K562 (cell line): Measurements from ENCODE around the gene LYRM1. TPM values are rescaled to one million over a fixed set of nuclear protein-coding genes. Genes with fewer than 3 reads are reported as not detected.

ENCODE experiments used
- ARHGAP35 ChIP-seq: fragments of 450-650 bp; IDR thresholded peaks from 2 replicates; pipeline ENCODE4 v1.6.1; 2018; ENCODE audit not compliant: partially characterized antibody
- CBX2 ChIP-seq: fragments of 200-600 bp; sonication (generic); IDR thresholded peaks from one replicate; pipeline ENCODE4 v1.6.1; 2012; ENCODE audit warnings: mild to moderate bottlenecking, low read length, inconsistent platforms; ENCODE audit not compliant: insufficient read depth, poor library complexity, severe bottlenecking
- FOSL1 ChIP-seq: fragments of 200-800 bp; sonication (Bioruptor generic); conservative IDR thresholded peaks from 2 replicates; pipeline ENCODE4 v1.6.1; 2016; ENCODE audit warnings: missing genetic modification characterization, missing compliant biosample characterization
- HDAC1 ChIP-seq, 2 experiments: fragments of 450-650 bp; IDR thresholded peaks; 2 replicates each; pipeline ENCODE4 v1.6.1; 2016 to 2017; ENCODE audit warnings: inconsistent platforms in 1 of 2, mild to moderate bottlenecking in 1 of 2, moderate library complexity in 1 of 2
- HLTF ChIP-seq: fragments of 450-650 bp; IDR thresholded peaks from 2 replicates; pipeline ENCODE4 v1.6.1; 2016
- ILF3 ChIP-seq: fragments of 450-650 bp; IDR thresholded peaks from 2 replicates; pipeline ENCODE4 v1.6.1; 2018; ENCODE audit warnings: antibody characterized with exemption, mild to moderate bottlenecking, moderate library complexity, borderline replicate concordance
- KAT8 ChIP-seq: fragments of 450-650 bp; IDR thresholded peaks from 2 replicates; pipeline ENCODE4 v1.6.1; 2016; ENCODE audit warnings: low read depth, mild to moderate bottlenecking
- KDM5B ChIP-seq: fragments of 200-600 bp; sonication (generic); IDR thresholded peaks from 2 replicates; pipeline ENCODE4 v1.6.1; 2012; ENCODE audit warnings: low read depth, mild to moderate bottlenecking, moderate library complexity, low read length, control low read depth, inconsistent platforms; ENCODE audit not compliant: insufficient replicate concordance
- MECOM ChIP-seq: fragments of 250-450 bp; sonication (Bioruptor Pico); IDR thresholded peaks from 2 replicates; pipeline ENCODE4 v1.8.0; 2022; ENCODE audit warnings: inconsistent platforms
- MEF2D ChIP-seq: conservative IDR thresholded peaks from 2 replicates; pipeline ENCODE4 v1.6.1; 2016; ENCODE audit warnings: low read depth, missing genetic modification characterization, missing compliant biosample characterization
- MTA2 ChIP-seq: fragments of 450-650 bp; IDR thresholded peaks from 2 replicates; pipeline ENCODE4 v1.6.1; 2016; ENCODE audit warnings: low read depth
- MYNN ChIP-seq, 2 experiments: sonication (generic); formaldehyde crosslinking in 1 of 2; IDR thresholded peaks; 2 replicates each; pipeline versions ENCODE4 v1.5.0 to v1.6.1; 2016 to 2020; ENCODE audit warnings: antibody characterized with exemption in 1 of 2, missing genetic modification reagents in 1 of 2
- NR1H2 ChIP-seq: sonication (generic); formaldehyde crosslinking; IDR thresholded peaks from 2 replicates; pipeline ENCODE4 v1.4.0; 2020; ENCODE audit warnings: mild to moderate bottlenecking, missing genetic modification reagents
- SLC30A9 ChIP-seq: fragments of 250-450 bp; sonication (Bioruptor Pico); IDR thresholded peaks from 2 replicates; pipeline ENCODE4 v1.8.0; 2022; ENCODE audit warnings: mild to moderate bottlenecking, moderate library complexity
- STAG1 ChIP-seq: sonication (generic); formaldehyde crosslinking; IDR thresholded peaks from 2 replicates; pipeline ENCODE4 v1.5.0; 2020; ENCODE audit warnings: missing genetic modification reagents, borderline replicate concordance
- TCFL5 ChIP-seq: fragments of 250-450 bp; sonication (Bioruptor Pico); conservative IDR thresholded peaks from 2 replicates; pipeline ENCODE4 v1.6.1; 2021; ENCODE audit warnings: mild to moderate bottlenecking, moderate library complexity, matching md5 sums
- ZFP36 ChIP-seq: fragments of 150-350 bp; IDR thresholded peaks from 2 replicates; pipeline ENCODE4 v1.6.1; 2018; ENCODE audit warnings: low read length, low read depth; ENCODE audit not compliant: partially characterized antibody
- ZNF134 ChIP-seq: fragments of 250-450 bp; sonication (Bioruptor Pico); conservative IDR thresholded peaks from 2 replicates; pipeline ENCODE4 v1.4.0; 2020
- ZNF197 ChIP-seq: fragments of 200-800 bp; sonication (Bioruptor generic); IDR thresholded peaks from 2 replicates; pipeline ENCODE4 v1.6.1; 2016; ENCODE audit warnings: low read depth, missing genetic modification characterization, missing compliant biosample characterization
- ZNF253 ChIP-seq: fragments of 250-450 bp; sonication (Bioruptor Pico); conservative IDR thresholded peaks from 2 replicates; pipeline ENCODE4 v1.6.1; 2021; ENCODE audit warnings: mild to moderate bottlenecking
- ZNF311 ChIP-seq: fragments of 250-450 bp; sonication (Bioruptor Pico); IDR thresholded peaks from 2 replicates; pipeline ENCODE4 v1.4.0; 2020; ENCODE audit warnings: mild to moderate bottlenecking, moderate library complexity
- ZSCAN32 ChIP-seq: fragments of 450-650 bp; formaldehyde crosslinking; IDR thresholded peaks from 2 replicates; pipeline ENCODE4 v1.4.0; 2020; ENCODE audit warnings: mild to moderate bottlenecking, moderate library complexity
- polyA plus RNA-seq, 8 experiments: library from polyadenylated mRNA; depleted of rRNA in 4 of 8; stranded (reverse) in 5 of 8; unstranded in 3 of 8; fragments of >200 nt; fragmentation: Nextera tagmentation in 2 of 8; fragmentation: Illumina TruSeq in 1 of 8; extraction: Ambion mirVana in 2 of 8; extraction: Trizol in 1 of 8; gene quantifications; 2 replicates each; pipeline versions ENCODE4 v1.2.1 to v1.2.3, GENCODE V29; 2011 to 2014; ENCODE audit warnings: inconsistent platforms in 1 of 8, missing spikeins in 1 of 8
- total RNA-seq, 7 experiments: library from RNA; depleted of rRNA in 6 of 7; stranded (reverse); fragments of >200 nt in 6 of 7; fragmentation: Illumina TruSeq in 2 of 7; extraction: Trizol in 2 of 7; gene quantifications; 2 replicates each; pipeline versions ENCODE4 v1.2.1 to v1.2.3, GENCODE V29; 2011 to 2021; ENCODE audit warnings: low replicate concordance in 1 of 7
- TF ChIP-seq, protein P1 (sequence below), 2 experiments: fragments of 150-350 bp in 1 of 2; IDR thresholded peaks; 2 replicates each; pipeline ENCODE4 v1.6.1; 2012 to 2016; ENCODE audit warnings: low read depth in 2 of 2, low read length in 2 of 2, mild to moderate bottlenecking in 1 of 2, moderate library complexity in 1 of 2
- TF ChIP-seq, protein P2 (sequence below): fragments of 250-450 bp; sonication (Bioruptor Pico); IDR thresholded peaks from 2 replicates; pipeline ENCODE4 v1.8.0; 2021; ENCODE audit warnings: mild to moderate bottlenecking, moderate library complexity
- TF ChIP-seq, protein P3 (sequence below): sonication (generic); formaldehyde crosslinking; IDR thresholded peaks from 2 replicates; pipeline ENCODE4 v1.8.1; 2023; ENCODE audit warnings: mild to moderate bottlenecking, missing genetic modification reagents

The LYRM1 gene
- total and polyA plus RNA-seq, 9 of the 15 experiments (the other 6 are each of a cell fraction or from before 2014, with no cell fraction given) = 17.5 to 44.1 (median 32.7) TPM

DNA sequence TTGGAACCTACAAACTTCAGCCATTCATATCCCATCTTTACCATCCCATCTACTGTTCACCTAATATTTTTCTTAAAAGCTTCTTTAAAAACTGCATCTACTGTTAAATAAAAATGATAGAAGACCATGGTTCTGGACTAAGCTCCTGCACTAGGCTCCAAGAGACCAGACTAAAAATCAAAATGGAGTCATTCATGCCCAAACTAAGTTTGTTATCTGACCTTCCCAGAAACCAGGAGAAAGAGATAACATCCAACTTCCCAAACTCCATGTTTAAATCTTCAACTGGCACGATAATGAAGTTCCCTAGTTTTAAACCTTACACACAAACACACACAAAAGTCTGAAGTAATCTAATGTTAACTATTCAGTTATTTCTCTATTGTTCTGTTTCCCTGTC is 14.3 kb upstream of the LYRM1 start (continued):
- no peak for TF ChIP-seq ZFP36
- no peak for TF ChIP-seq CBX2
- TF ChIP-seq ZNF134 (CRISPR knock-in tag) = peak; percentile 55; the same call in 1 of the 2 replicates
- no peak for TF ChIP-seq ARHGAP35
- no peak; the same call in 1 of the 2 replicates for TF ChIP-seq ZNF311
- no peak for TF ChIP-seq FOSL1
- TF ChIP-seq STAG1 (CRISPR knock-in tag) = no peak
- TF ChIP-seq HLTF = no peak
- TF ChIP-seq, protein P1, sequence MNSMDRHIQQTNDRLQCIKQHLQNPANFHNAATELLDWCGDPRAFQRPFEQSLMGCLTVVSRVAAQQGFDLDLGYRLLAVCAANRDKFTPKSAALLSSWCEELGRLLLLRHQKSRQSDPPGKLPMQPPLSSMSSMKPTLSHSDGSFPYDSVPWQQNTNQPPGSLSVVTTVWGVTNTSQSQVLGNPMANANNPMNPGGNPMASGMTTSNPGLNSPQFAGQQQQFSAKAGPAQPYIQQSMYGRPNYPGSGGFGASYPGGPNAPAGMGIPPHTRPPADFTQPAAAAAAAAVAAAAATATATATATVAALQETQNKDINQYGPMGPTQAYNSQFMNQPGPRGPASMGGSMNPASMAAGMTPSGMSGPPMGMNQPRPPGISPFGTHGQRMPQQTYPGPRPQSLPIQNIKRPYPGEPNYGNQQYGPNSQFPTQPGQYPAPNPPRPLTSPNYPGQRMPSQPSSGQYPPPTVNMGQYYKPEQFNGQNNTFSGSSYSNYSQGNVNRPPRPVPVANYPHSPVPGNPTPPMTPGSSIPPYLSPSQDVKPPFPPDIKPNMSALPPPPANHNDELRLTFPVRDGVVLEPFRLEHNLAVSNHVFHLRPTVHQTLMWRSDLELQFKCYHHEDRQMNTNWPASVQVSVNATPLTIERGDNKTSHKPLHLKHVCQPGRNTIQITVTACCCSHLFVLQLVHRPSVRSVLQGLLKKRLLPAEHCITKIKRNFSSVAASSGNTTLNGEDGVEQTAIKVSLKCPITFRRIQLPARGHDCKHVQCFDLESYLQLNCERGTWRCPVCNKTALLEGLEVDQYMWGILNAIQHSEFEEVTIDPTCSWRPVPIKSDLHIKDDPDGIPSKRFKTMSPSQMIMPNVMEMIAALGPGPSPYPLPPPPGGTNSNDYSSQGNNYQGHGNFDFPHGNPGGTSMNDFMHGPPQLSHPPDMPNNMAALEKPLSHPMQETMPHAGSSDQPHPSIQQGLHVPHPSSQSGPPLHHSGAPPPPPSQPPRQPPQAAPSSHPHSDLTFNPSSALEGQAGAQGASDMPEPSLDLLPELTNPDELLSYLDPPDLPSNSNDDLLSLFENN (IDR thresholded peaks at IDR 0.05; ENCODE audit: low read depth in 2 of 2, low read length in 2 of 2) = no peak
- TF ChIP-seq, protein P2, sequence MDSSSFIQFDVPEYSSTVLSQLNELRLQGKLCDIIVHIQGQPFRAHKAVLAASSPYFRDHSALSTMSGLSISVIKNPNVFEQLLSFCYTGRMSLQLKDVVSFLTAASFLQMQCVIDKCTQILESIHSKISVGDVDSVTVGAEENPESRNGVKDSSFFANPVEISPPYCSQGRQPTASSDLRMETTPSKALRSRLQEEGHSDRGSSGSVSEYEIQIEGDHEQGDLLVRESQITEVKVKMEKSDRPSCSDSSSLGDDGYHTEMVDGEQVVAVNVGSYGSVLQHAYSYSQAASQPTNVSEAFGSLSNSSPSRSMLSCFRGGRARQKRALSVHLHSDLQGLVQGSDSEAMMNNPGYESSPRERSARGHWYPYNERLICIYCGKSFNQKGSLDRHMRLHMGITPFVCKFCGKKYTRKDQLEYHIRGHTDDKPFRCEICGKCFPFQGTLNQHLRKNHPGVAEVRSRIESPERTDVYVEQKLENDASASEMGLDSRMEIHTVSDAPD (CRISPR knock-in tag) = no peak
- TF ChIP-seq TCFL5 (CRISPR knock-in tag) = 0 out of 2 replicates have a peak, but pooled peaks have one; percentile 44
- TF ChIP-seq KDM5B = no peak
- TF ChIP-seq ZNF197 = no peak; the same call in 1 of the 2 replicates
- TF ChIP-seq ZSCAN32 (CRISPR knock-in tag) = no peak
- TF ChIP-seq MTA2 = no peak
- no peak for TF ChIP-seq MECOM (CRISPR knock-in tag)
- TF ChIP-seq, protein P3, sequence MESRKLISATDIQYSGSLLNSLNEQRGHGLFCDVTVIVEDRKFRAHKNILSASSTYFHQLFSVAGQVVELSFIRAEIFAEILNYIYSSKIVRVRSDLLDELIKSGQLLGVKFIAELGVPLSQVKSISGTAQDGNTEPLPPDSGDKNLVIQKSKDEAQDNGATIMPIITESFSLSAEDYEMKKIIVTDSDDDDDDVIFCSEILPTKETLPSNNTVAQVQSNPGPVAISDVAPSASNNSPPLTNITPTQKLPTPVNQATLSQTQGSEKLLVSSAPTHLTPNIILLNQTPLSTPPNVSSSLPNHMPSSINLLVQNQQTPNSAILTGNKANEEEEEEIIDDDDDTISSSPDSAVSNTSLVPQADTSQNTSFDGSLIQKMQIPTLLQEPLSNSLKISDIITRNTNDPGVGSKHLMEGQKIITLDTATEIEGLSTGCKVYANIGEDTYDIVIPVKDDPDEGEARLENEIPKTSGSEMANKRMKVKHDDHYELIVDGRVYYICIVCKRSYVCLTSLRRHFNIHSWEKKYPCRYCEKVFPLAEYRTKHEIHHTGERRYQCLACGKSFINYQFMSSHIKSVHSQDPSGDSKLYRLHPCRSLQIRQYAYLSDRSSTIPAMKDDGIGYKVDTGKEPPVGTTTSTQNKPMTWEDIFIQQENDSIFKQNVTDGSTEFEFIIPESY (CRISPR knock-in tag) = no peak
- no peak for TF ChIP-seq MYNN (IDR thresholded peaks at IDR 0.05)
- no peak for TF ChIP-seq MYNN (CRISPR knock-in tag; IDR thresholded peaks at IDR 0.05)
- TF ChIP-seq ZNF253 = no peak
- no peak for TF ChIP-seq SLC30A9 (CRISPR knock-in tag)
- TF ChIP-seq HDAC1 (IDR thresholded peaks at IDR 0.05) = no peak
- no peak for TF ChIP-seq KAT8
- TF ChIP-seq NR1H2 (CRISPR knock-in tag) = no peak
- no peak for TF ChIP-seq ILF3
- peak; percentile 62 for TF ChIP-seq MEF2D (tag)
